ENCODE data around the gene POU3F2.

DNA sequence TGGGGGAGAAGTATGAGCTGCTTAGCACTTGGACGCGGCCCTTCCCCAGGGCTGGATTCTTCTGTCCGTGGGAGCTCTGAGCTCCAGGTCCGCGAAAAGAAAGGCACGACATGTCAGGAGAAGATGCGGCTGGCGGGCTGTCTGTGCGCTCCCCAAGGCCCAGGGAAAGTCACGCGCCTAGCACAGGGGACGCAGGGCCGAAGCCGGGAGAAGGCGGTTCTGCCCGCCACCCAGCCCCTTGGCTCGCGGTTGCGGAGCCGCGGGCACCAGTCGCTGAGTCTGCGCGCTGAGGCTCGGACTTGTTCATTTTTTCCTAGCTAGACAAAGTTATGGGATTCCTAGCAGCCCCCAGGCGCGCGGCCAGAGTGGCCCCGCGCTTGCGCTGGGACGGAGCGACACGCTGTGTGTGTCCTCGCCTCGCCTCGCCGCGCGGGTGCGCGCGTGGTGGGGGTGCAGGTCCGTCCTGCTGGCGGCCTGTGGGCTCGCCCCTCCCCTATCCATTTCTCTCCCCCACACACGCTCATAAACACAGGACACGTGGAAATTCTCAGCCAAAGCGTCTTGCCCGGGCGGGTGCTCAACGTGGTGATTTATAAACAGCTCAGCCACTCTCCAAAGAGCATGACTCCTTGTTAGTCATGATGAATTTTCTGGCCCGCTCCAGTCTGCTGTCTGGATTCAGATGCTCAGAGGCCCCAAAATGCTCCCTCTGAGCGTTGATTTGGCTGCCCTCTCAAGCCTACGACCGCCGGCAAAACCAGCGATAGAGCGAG, 1.9 kb upstream of the POU3F2 start:
- TF ChIP-seq, protein P1, sequence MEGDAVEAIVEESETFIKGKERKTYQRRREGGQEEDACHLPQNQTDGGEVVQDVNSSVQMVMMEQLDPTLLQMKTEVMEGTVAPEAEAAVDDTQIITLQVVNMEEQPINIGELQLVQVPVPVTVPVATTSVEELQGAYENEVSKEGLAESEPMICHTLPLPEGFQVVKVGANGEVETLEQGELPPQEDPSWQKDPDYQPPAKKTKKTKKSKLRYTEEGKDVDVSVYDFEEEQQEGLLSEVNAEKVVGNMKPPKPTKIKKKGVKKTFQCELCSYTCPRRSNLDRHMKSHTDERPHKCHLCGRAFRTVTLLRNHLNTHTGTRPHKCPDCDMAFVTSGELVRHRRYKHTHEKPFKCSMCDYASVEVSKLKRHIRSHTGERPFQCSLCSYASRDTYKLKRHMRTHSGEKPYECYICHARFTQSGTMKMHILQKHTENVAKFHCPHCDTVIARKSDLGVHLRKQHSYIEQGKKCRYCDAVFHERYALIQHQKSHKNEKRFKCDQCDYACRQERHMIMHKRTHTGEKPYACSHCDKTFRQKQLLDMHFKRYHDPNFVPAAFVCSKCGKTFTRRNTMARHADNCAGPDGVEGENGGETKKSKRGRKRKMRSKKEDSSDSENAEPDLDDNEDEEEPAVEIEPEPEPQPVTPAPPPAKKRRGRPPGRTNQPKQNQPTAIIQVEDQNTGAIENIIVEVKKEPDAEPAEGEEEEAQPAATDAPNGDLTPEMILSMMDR (IDR thresholded peaks at IDR 0.05), result no peak
- TF ChIP-seq POLR2A (IDR thresholded peaks at IDR 0.05), result no peak
